HepG2 (cell line): ENCODE results near the gene NAA25. TPM values are rescaled to one million over a fixed set of nuclear protein-coding genes. Genes with fewer than 3 reads are reported as not detected.

Experiments
- HOXD1 ChIP-seq: sonication (generic); formaldehyde crosslinking; IDR thresholded peaks from 2 replicates; pipeline ENCODE4 v1.5.0; 2020; ENCODE audit warnings: missing genetic modification reagents
- microRNA-seq: library from miRNA; unstranded; fragments of <30 nt; microRNA quantifications from one replicate; pipeline ENCODE4, GENCODE V29; 2020
- polyA plus RNA-seq, 8 experiments: library from polyadenylated mRNA; depleted of rRNA in 3 of 8; stranded (reverse) in 7 of 8; unstranded in 1 of 8; fragments of >200 nt; fragmentation: Illumina TruSeq in 4 of 8; extraction: Trizol in 4 of 8; gene quantifications; 2 replicates each; pipeline versions ENCODE4 v1.2.1 to v1.2.3, GENCODE V29; 2011 to 2016; ENCODE audit warnings: low read depth in 4 of 8, missing spikeins in 1 of 8, mixed read lengths in 1 of 8; ENCODE audit not compliant: insufficient read depth in 1 of 8
- small RNA-seq, 3 experiments: library from RNA; depleted of rRNA; stranded (forward); fragments of <200 nt; gene quantifications; one replicate each; pipeline ENCODE3, GENCODE V24; 2012; ENCODE audit warnings: low read depth in 2 of 3, low replicate concordance in 1 of 3; ENCODE audit not compliant: insufficient read length in 3 of 3, insufficient read depth in 2 of 3
- total RNA-seq, 5 experiments: library from RNA; depleted of rRNA; stranded (reverse); fragments of >200 nt; fragmentation: Illumina TruSeq; extraction: Trizol; gene quantifications; 2 replicates each; pipeline ENCODE4 v1.2.3, GENCODE V29; 2016; ENCODE audit warnings: low read depth in 1 of 5
- TF ChIP-seq, protein P1 (sequence below): sonication (generic); formaldehyde crosslinking; IDR thresholded peaks from 2 replicates; pipeline ENCODE4 v1.8.0; 2022; ENCODE audit warnings: mild to moderate bottlenecking, missing genetic modification reagents; ENCODE audit not compliant: insufficient replicate concordance

Gene NAA25
- total and polyA plus RNA-seq, 2 of the 13 experiments (the other 11 are each of a cell fraction or from before 2014, with no cell fraction given) = 11.4 to 32.0 TPM

DNA sequence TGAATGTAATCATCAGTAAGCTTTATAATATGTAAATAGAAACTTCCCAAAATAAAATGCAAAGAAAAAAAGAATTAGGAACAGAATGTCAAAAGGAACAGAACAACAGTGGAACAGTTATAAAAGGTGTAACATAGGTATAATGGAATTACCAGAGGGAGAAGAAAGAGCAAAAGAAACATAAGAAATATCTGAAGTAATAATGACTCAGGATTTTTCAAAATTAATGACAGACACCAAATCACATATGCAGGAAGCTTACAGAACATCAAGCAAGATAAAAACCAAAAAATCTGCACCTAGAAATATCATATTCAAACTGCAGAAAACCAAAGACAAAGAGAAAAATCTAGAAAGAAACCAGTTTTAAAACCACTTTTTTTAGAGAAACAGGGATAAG, 131.7 kb downstream of the NAA25 start (continued):
- TF ChIP-seq, protein P1, sequence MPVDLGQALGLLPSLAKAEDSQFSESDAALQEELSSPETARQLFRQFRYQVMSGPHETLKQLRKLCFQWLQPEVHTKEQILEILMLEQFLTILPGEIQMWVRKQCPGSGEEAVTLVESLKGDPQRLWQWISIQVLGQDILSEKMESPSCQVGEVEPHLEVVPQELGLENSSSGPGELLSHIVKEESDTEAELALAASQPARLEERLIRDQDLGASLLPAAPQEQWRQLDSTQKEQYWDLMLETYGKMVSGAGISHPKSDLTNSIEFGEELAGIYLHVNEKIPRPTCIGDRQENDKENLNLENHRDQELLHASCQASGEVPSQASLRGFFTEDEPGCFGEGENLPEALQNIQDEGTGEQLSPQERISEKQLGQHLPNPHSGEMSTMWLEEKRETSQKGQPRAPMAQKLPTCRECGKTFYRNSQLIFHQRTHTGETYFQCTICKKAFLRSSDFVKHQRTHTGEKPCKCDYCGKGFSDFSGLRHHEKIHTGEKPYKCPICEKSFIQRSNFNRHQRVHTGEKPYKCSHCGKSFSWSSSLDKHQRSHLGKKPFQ = no peak
- TF ChIP-seq HOXD1 (CRISPR knock-in tag) = no peak
- TF ChIP-seq, all 625 proteins: peak for 0

Small RNA genes lying within 50 kb of the gene (microRNA-seq; reads per million reads assigned to microRNA genes)
- gene MIR3657 = 1.2 reads per million

Small RNA genes lying within 50 kb of the gene (small RNA-seq; reads per million reads assigned to genes)
- gene AC004024.1 = 0 reads per million in 3 experiments
- 0 to 0.33 (median 0) reads per million in 3 experiments for gene MIR3657
- gene RF00019 = 0 reads per million in 3 experiments

Other genes with a start within 250 kb of the NAA25 start
- gene TMEM116, start 95.6 kb downstream of the NAA25 start, total RNA-seq (2016; rRNA removed; fragmentation: Illumina TruSeq; extraction: Trizol) = 11.5 and 14.0 TPM in 2 replicates
- gene TMEM116, start 95.6 kb downstream of the NAA25 start, polyA plus RNA-seq (2011; rRNA removed) = 16.4 and 17.8 TPM in 2 replicates
- 67.6 and 147 TPM in 2 replicates for gene ERP29, start 95.4 kb downstream of the NAA25 start, total RNA-seq (2016; rRNA removed; fragmentation: Illumina TruSeq; extraction: Trizol)
- gene ERP29, start 95.4 kb downstream of the NAA25 start, polyA plus RNA-seq (2011; rRNA removed) = 111 and 120 TPM in 2 replicates
- gene TRAFD1, start 16.8 kb upstream of the NAA25 start, total RNA-seq (2016; rRNA removed; fragmentation: Illumina TruSeq; extraction: Trizol) = 20.9 and 27.8 TPM in 2 replicates
- 9.5 and 10.4 TPM in 2 replicates for gene TRAFD1, start 16.8 kb upstream of the NAA25 start, polyA plus RNA-seq (2011; rRNA removed)